Choroid plexus epithelial cell (primary cell): ENCODE data around the gene ITPRIPL2.

ENCODE experiments used
- DNase-seq: peaks from one replicate; pipeline ENCODE4 v3.0.0-alpha.2; 2010; ENCODE audit warnings: low read depth
- H3K4me3 ChIP-seq: 2 replicates; pipeline ENCODE4 v1.5.1; 2011; ENCODE audit warnings: low read depth, mild to moderate bottlenecking, control low read depth, low read length, moderate library complexity
- TF ChIP-seq, protein P1 (sequence below): conservative IDR thresholded peaks from 2 replicates; pipeline ENCODE4 v1.5.1; 2011; ENCODE audit warnings: low read depth, mild to moderate bottlenecking, control low read depth, inconsistent platforms, low read length, moderate library complexity

The ITPRIPL2 gene

DNA sequence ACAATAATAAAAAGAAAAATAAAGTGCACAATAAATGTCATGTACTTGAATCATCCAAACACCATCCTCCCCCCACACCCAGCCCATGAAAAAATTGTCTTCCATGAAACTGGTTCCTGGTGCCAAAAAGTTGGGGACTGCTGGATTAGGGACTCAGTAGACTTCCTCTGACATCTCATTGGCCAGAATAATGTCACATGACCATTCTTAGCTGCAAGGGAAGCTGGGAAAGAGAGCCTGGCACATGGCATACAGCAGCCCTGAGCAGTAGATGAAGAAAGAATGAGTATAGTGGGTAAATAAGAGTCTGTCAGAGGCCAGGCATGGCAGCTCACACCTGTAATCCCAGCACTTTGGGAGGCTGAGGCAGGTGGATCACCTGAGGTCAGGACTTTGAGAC is 12.5 kb downstream of the ITPRIPL2 start:
- TF ChIP-seq, protein P1, sequence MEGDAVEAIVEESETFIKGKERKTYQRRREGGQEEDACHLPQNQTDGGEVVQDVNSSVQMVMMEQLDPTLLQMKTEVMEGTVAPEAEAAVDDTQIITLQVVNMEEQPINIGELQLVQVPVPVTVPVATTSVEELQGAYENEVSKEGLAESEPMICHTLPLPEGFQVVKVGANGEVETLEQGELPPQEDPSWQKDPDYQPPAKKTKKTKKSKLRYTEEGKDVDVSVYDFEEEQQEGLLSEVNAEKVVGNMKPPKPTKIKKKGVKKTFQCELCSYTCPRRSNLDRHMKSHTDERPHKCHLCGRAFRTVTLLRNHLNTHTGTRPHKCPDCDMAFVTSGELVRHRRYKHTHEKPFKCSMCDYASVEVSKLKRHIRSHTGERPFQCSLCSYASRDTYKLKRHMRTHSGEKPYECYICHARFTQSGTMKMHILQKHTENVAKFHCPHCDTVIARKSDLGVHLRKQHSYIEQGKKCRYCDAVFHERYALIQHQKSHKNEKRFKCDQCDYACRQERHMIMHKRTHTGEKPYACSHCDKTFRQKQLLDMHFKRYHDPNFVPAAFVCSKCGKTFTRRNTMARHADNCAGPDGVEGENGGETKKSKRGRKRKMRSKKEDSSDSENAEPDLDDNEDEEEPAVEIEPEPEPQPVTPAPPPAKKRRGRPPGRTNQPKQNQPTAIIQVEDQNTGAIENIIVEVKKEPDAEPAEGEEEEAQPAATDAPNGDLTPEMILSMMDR = no peak
- H3K4me3 ChIP-seq = no peak overlapping the region
- no peak for DNase-seq

DNA sequence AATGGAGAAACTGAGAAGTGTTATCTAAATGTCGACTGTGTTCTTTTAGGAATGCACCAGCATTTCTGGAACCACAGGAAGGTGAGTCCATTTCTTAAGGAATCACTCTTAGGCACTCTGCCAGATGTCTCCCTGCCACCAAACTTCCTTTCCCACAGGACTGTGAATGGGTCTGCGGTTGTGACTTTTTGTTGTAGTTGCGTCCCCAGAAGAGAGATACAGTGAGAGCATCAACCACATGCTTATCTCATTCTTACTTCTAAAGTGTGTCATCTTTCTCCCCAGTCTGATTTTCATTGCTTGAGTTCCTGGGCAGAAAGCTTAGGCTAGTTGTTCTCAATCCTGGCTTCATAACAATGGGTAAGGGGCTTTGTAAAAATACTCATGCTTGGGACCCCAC is 13.4 kb downstream of the ITPRIPL2 start:
- H3K4me3 ChIP-seq = no peak overlapping the region
- TF ChIP-seq, protein P1 = no peak
- DNase-seq = no peak

DNA sequence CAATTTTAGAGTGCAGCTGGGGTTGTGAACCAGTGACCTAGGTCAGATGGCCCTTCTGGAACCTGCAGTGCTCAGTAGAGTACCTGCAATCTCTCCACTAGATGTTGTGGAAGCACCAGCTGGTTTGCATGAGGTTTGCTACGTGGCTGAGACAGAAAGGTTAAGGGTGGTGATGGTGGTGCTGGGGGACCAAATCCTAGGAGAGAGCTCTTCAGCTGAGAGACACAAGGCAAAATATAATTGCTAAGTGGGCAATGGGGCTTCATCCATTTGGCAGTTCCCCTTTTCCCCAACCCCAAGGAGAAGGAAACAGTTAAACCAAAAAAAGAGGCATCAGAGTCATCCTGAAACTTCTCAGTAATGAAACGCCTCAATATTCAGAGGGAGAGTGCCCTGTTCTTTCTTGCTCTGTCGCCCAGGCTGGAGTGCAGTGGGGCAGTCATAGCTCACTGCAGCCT is 13.9 kb downstream of the ITPRIPL2 start:
- no peak overlapping the region for H3K4me3 ChIP-seq
- TF ChIP-seq, protein P1 = no peak
- no peak for DNase-seq

DNA sequence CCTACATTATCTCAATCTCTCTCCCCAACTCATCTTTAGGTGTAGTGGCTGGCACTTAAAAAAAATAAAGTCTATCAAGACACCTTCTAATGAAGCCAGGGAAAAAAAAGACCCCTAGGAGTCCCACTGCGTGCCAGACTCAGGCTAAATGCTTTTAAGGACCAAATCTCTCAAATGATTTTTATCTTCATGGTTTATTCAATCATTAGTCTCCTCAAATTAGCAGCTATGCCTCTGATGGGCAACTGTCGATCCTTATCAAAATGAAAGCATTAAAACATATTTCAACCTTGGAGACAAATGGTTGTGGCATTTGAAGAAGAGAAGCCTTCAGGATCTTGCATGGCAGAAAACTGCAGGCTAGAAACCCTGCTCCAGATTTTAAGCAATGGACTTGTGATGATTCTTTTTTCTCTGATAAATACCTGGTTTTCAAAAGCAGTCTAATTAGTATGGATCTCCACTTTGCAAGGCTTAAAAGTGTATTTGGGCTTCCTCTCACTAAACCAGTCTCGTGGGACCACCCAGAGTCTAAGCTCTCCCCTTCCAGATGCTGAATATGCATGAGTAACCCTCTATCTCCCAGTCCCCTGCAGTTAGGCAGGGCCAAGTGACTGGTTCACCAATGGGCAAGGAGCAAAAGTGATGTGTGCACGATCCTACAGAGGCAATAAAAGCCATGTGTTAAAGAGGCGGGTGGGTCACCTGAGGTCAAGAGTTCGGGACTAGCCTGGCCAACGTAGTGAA is 14.9 kb downstream of the ITPRIPL2 start:
- TF ChIP-seq, protein P1 = no peak
- no peak overlapping the region for H3K4me3 ChIP-seq
- DNase-seq = no peak

DNA sequence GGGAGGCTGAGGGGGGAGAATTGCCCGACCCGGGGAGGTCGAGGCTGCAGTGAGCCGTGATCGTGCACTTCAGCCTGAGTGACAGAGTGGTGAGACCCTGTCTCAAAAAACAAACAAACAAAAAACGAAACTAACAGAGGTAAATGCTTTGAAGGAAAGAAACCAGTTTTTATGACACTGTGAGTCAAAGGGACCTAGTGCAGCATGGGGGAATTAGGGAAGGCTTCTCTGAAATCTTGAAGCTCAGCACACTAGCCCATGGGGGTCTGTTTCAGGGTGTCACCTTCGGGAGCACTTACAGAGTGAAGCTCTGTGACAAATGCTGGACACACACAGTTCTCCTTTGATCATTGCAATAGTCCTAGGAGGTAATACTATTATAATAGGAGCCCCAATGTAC is 16.6 kb downstream of the ITPRIPL2 start:
- no peak overlapping the region for H3K4me3 ChIP-seq
- TF ChIP-seq, protein P1 = no peak
- DNase-seq = no peak

DNA sequence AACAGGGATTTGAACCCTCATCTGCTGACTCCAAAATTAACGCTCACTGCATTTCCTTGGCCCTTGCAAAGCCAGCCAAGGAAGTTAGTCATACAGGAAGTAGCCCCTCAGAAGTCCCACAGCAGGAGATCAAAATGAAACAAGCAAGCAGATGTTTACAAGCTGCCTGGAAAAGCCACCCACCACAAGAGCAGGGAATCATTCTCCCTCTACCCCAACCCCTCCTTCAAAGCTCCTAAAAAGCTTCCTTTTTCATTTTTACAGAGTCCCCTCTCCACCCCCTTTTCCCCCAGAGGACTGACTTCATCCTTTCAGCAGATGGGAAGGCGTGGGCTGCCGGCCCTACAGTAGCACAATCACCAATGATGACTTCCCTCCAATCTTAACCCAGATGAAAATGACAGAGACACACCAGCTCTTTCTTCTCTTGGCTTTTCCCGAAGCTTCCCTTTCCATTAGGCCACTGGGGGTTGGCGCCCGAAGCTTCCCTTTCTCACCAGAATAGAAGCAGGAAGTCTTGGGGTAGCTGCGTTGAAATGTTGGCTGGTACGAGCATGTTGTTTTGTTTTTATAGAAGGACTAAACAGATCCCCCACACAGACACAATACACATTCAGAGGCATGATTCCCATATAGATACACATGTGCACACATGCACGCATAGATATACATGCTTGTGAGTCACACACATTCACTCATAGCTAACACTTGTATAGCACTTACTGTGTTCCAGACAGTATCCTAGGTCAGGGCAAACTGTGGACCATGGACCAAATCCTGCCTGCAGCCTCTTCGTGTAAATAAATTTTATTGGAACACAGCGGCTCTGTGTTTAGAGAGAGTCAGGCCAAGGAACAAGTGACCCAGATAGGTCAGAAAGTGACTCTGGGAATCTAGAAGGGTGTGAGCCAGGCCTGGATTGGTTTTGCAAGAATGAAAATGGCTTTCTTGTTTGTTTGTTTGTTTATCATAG is 17.4 kb downstream of the ITPRIPL2 start:
- peak; percentile 91 for DNase-seq
- TF ChIP-seq, protein P1 = no peak
- peak overlapping the region; percentile 3 for H3K4me3 ChIP-seq
